Endothelial cell of umbilical vein (primary cell): ENCODE measurements around the gene GNA12. TPM values are rescaled to one million over a fixed set of nuclear protein-coding genes. Genes with fewer than 3 reads are reported as not detected.
A peak's percentile ranks its signal among the peaks of the same experiment; 100 is the strongest.

Experiments used
- BruUV-seq: library from RNA; stranded (reverse); fragments of 400-500 nt; replicated peaks from 2 replicates; lab custom pipeline; 2021; lab: Mats Ljungman, UMichigan
- CTCF ChIA-PET: fragments of 300-600, 350-600 bp; sonication (Branson Sonifier 250); formaldehyde crosslinking; loops from one replicate; lab custom pipeline; 2021; ENCODE audit warnings: antibody characterized with exemption, inconsistent platforms; lab: Charles Lee
- POLR2A ChIA-PET: fragments of 300-600, 350-600 bp; sonication (Branson Sonifier 250); formaldehyde crosslinking; loops from one replicate; lab custom pipeline; 2021; ENCODE audit warnings: antibody characterized with exemption, inconsistent platforms; lab: Charles Lee
- DNase-seq: peaks from one replicate; pipeline ENCODE4 v3.0.0-alpha.2; 2011; ENCODE audit warnings: low read depth, low spot score
- FAIRE-seq: peaks from 2 replicates; lab custom pipeline; 2011; peaks lifted over from hg19 to GRCh38; lab: Jason Lieb, UNC
- H2AFZ ChIP-seq: 2 replicates; pipeline ENCODE4 v1.6.0; 2012; ENCODE audit warnings: low read depth, low read length, control low read depth, inconsistent platforms
- H3K27ac ChIP-seq: 2 replicates; pipeline ENCODE4 v1.5.1; 2011; ENCODE audit warnings: low read depth, mild to moderate bottlenecking, control low read depth, low read length, moderate library complexity; ENCODE audit not compliant: insufficient read depth
- H3K27me3 ChIP-seq, 2 experiments: 2 replicates each; pipeline versions ENCODE4 v1.6.0 to v1.6.1; 2011; ENCODE audit warnings: low read length in 2 of 2, mixed read lengths in 1 of 2; ENCODE audit not compliant: control insufficient read depth in 2 of 2, insufficient read depth in 2 of 2
- H3K36me3 ChIP-seq, 2 experiments: 2 replicates in 1 of 2; 3 replicates in 1 of 2; pipeline ENCODE4 v1.5.1; 2011; ENCODE audit warnings: low read length in 2 of 2, mild to moderate bottlenecking in 1 of 2, moderate library complexity in 1 of 2; ENCODE audit not compliant: control insufficient read depth in 2 of 2, insufficient read depth in 2 of 2; ENCODE audit errors: extremely low read depth in 1 of 2
- H3K4me1 ChIP-seq: 3 replicates; pipeline ENCODE4 v1.5.1; 2011; ENCODE audit warnings: mild to moderate bottlenecking, low read length; ENCODE audit not compliant: control insufficient read depth, insufficient read depth; ENCODE audit errors: extremely low read depth
- H3K4me2 ChIP-seq: 2 replicates; pipeline ENCODE4 v1.6.1; 2011; ENCODE audit warnings: low read length, control low read depth, mixed read lengths; ENCODE audit not compliant: insufficient read depth
- H3K4me3 ChIP-seq, 3 experiments: fragments of 200-600 bp in 1 of 3; sonication (generic), shearing (Covaris generic) in 1 of 3; replicated peaks in 1 of 3; 2 replicates each; pipeline ENCODE4 v1.5.1; 2011 to 2016; ENCODE audit warnings: control low read depth in 3 of 3, low read length in 3 of 3, mild to moderate bottlenecking in 2 of 3, inconsistent platforms in 1 of 3, low read depth in 1 of 3, moderate library complexity in 1 of 3; ENCODE audit not compliant: insufficient read depth in 1 of 3
- H3K79me2 ChIP-seq: 2 replicates; pipeline ENCODE4 v1.6.0; 2012; ENCODE audit warnings: low read length, inconsistent platforms; ENCODE audit not compliant: control insufficient read depth, insufficient read depth
- H3K9ac ChIP-seq: replicated peaks from 2 replicates; pipeline ENCODE3; 2011; ENCODE audit warnings: low read length, control low read depth; ENCODE audit not compliant: insufficient read depth; ENCODE audit errors: extremely low read depth
- H3K9me1 ChIP-seq: replicated peaks from 3 replicates; pipeline ENCODE4 v1.6.0; 2011; ENCODE audit warnings: mild to moderate bottlenecking, low read length; ENCODE audit not compliant: control insufficient read depth, insufficient read depth; ENCODE audit errors: extremely low read depth
- H3K9me3 ChIP-seq: replicated peaks from 2 replicates; pipeline ENCODE4 v1.5.1; 2012; ENCODE audit warnings: low read length, inconsistent platforms; ENCODE audit not compliant: control insufficient read depth, insufficient read depth
- H4K20me1 ChIP-seq: replicated peaks from 2 replicates; pipeline ENCODE3; 2011; ENCODE audit warnings: mild to moderate bottlenecking, low read length; ENCODE audit not compliant: control insufficient read depth, insufficient read depth; ENCODE audit errors: extremely low read depth
- CTCF ChIP-seq, 2 donors: IDR thresholded peaks; 1 replicate in 1 of 2; 2 replicates in 1 of 2; pipeline ENCODE4 v1.5.1; 2011; ENCODE audit warnings: low read length in 2 of 2, mild to moderate bottlenecking in 2 of 2, moderate library complexity in 2 of 2, control low read depth in 1 of 2, inconsistent platforms in 1 of 2, low read depth in 1 of 2; ENCODE audit not compliant: insufficient read depth in 1 of 2; ENCODE audit errors: extremely low read depth in 1 of 2
- EZH2 ChIP-seq: IDR thresholded peaks from 2 replicates; pipeline ENCODE4 v1.6.1; 2012; ENCODE audit warnings: borderline replicate concordance, low read depth, mild to moderate bottlenecking, moderate library complexity, low read length, inconsistent platforms; ENCODE audit not compliant: severe bottlenecking
- FOS ChIP-seq: IDR thresholded peaks from 2 replicates; pipeline ENCODE4 v1.6.1; 2011; ENCODE audit warnings: mild to moderate bottlenecking, low read length, moderate library complexity, borderline replicate concordance; ENCODE audit not compliant: insufficient read depth
- GATA2 ChIP-seq: IDR thresholded peaks from 2 replicates; pipeline ENCODE4 v1.7.0; 2011; ENCODE audit warnings: low read depth, mild to moderate bottlenecking, moderate library complexity, mixed read lengths, low read length; ENCODE audit not compliant: insufficient read length, insufficient read depth
- JUN ChIP-seq: IDR thresholded peaks from 2 replicates; pipeline ENCODE4 v1.6.1; 2011; ENCODE audit warnings: borderline replicate concordance, low read depth; ENCODE audit not compliant: insufficient read length, insufficient read depth
- MAX ChIP-seq: IDR thresholded peaks from 2 replicates; pipeline ENCODE4 v1.6.1; 2011; ENCODE audit not compliant: insufficient read depth, insufficient read length
- MYC ChIP-seq: IDR thresholded peaks from one replicate; pipeline ENCODE4 v1.6.1; 2011; ENCODE audit warnings: mild to moderate bottlenecking, low read depth, low read length
- POLR2A ChIP-seq: IDR thresholded peaks from 2 replicates; pipeline ENCODE4 v1.6.1; 2012; ENCODE audit warnings: low read depth, mild to moderate bottlenecking, control low read depth, low read length
- POLR2AphosphoS5 ChIP-seq: IDR thresholded peaks from 2 replicates; pipeline ENCODE4 v1.6.1; 2012; ENCODE audit warnings: low read depth, mild to moderate bottlenecking, control low read depth, low read length, moderate library complexity; ENCODE audit not compliant: insufficient read depth
- dilution Hi-C: fragments of 300-500 bp; cut with MboI; formaldehyde crosslinking; loops from one replicate; pipeline ENCODE4 v1.15.0; 2019; ENCODE audit warnings: low sequenced_read_pairs; ENCODE audit not compliant: extremely low pct_ligation_motif_present
- intact Hi-C: fragments of 100-400 bp; cut with micrococcal nuclease; formaldehyde crosslinking; loops from one replicate; pipeline ENCODE4 v1.10.0; 2022
- polyA plus RNA-seq, 4 experiments: library from polyadenylated mRNA; depleted of rRNA in 3 of 4; stranded (reverse) in 3 of 4; unstranded in 1 of 4; fragments of >200 nt; gene quantifications; 2 replicates each; pipeline versions ENCODE4 v1.2.1 to v1.2.3, GENCODE V29; 2011 to 2012; ENCODE audit warnings: missing spikeins in 1 of 4
- total RNA-seq: library from RNA; stranded (reverse); gene quantifications from 2 replicates; pipeline ENCODE4 v1.2.3, GENCODE V29; 2021

GNA12 gene
- total and polyA plus RNA-seq, 2 donors (not counting 3 experiments of a cell fraction or from before 2014, with no cell fraction given), result 63.0 to 75.1 TPM

- peaks cover under 1% of the 10 kb centered on the region for H3K79me2 ChIP-seq
- no peaks in the 10 kb centered on the region for H3K9me1 ChIP-seq
- no peaks in the 10 kb centered on the region for H3K27me3 ChIP-seq
- ChIA-PET POLR2A (no interaction called here), CTCF (no interaction called here)
- no peaks in the 10 kb centered on the region for H4K20me1 ChIP-seq
- no peaks in the 10 kb centered on the region for H3K9me3 ChIP-seq
- no peak for DNase-seq
- H3K4me1 ChIP-seq, result peaks cover 33% of the 10 kb centered on the region
- no peak for FAIRE-seq
- dilution Hi-C loops (no loop called here), intact Hi-C loops (no loop called here)
- BruUV-seq, result no TSS peak
- TF ChIP-seq MAX (no peak), JUN (no peak), EZH2 (no peak), POLR2AphosphoS5 (no peak)
- H3K4me3 ChIP-seq, result no peak overlapping the region
- H2AFZ ChIP-seq, result no peak overlapping the region
- peaks cover 0 to under 1% of the 10 kb centered on the region in 2 experiments for H3K36me3 ChIP-seq
- H3K27ac ChIP-seq, result no peak overlapping the region
- H3K9ac ChIP-seq, result no peak overlapping the region
- no peak overlapping the region for H3K4me2 ChIP-seq
Measured at GRCh38 chr7:2736411-2736914, 107.6 kb downstream of the GNA12 start.

- ChIA-PET CTCF (interaction anchor here (0.7 to 3.0 kb wide), 5 partner anchors 10 to 49 kb away, joined by 3 to 20 read pairs (median 3); no protein-coding TSS in a partner anchor), POLR2A (interaction anchor here (0.6 to 1.2 kb wide), 2 partner anchors 25 to 129 kb away, joined by 3 to 4 read pairs; no protein-coding TSS in a partner anchor)
- Histone ChIP-seq H3K9ac (no peak overlapping the region), H3K36me3 (peaks cover 0 to 7% of the 10 kb centered on the region in 2 experiments), H3K27ac (peak overlapping the region; percentile 19), H3K79me2 (no peaks in the 10 kb centered on the region), H3K9me1 (no peaks in the 10 kb centered on the region), H3K4me1 (peaks cover 33% of the 10 kb centered on the region), H3K27me3 (no peaks in the 10 kb centered on the region), H2AFZ (no peak overlapping the region), H4K20me1 (no peaks in the 10 kb centered on the region), H3K4me2 (no peak overlapping the region), H3K4me3 (no peak overlapping the region), H3K9me3 (no peaks in the 10 kb centered on the region)
- DNase-seq (no peak), FAIRE-seq (no peak)
- BruUV-seq, result no TSS peak
- dilution Hi-C loops, result no loop called here
- intact Hi-C loops, result loop anchor here (1.0 to 2.0 kb wide), 4 partner anchors 21 to 109 kb away; partner anchors contain the start of gene GNA12
- TF ChIP-seq GATA2 (no peak), JUN (no peak), POLR2A (no peak), FOS (no peak), MYC (no peak), CTCF (IDR thresholded peaks at IDR 0.05; ENCODE audit: extremely low read depth in 1 of 2, insufficient read depth in 1 of 2, low read depth in 1 of 2, low read length in 2 of 2) (no peak), POLR2AphosphoS5 (no peak), MAX (no peak), EZH2 (no peak)
Measured at GRCh38 chr7:2735744-2736143, 108.4 kb downstream of the GNA12 start.
